Ascending aorta (tissue), 2 donors: Measurements from ENCODE around the gene CEP63. TPM values are rescaled to one million over a fixed set of nuclear protein-coding genes. Genes with fewer than 3 reads are reported as not detected.

Experiments
- DNase-seq, 2 donors: peaks; one replicate each; pipeline ENCODE4 v3.0.0-alpha.2; 2019; ENCODE audit warnings: low spot score in 2 of 2
- H3K27ac ChIP-seq, 2 donors: fragments of 200-600 bp; sonication (generic); one replicate each; pipeline ENCODE4 v1.5.1; 2016 to 2017; ENCODE audit warnings: mild to moderate bottlenecking in 1 of 2
- H3K27me3 ChIP-seq: fragments of 200-600 bp; sonication (generic); one replicate; pipeline ENCODE4 v1.5.1; 2017
- H3K36me3 ChIP-seq, 2 donors: fragments of 200-600 bp; sonication (generic); one replicate each; pipeline ENCODE4 v1.5.1; 2016
- H3K4me1 ChIP-seq, 2 donors: fragments of 200-600 bp; sonication (generic); one replicate each; pipeline ENCODE4 v1.5.1; 2016 to 2017; ENCODE audit warnings: mild to moderate bottlenecking in 1 of 2
- H3K4me3 ChIP-seq, 2 donors: fragments of 200-600 bp; sonication (generic); one replicate each; pipeline ENCODE4 v1.5.1; 2016 to 2017; ENCODE audit warnings: mild to moderate bottlenecking in 1 of 2
- H3K9me3 ChIP-seq, 2 donors: fragments of 200-600 bp; sonication (generic); one replicate each; pipeline ENCODE4 v1.5.1; 2016
- CTCF ChIP-seq, 3 experiments: fragments of 200-600 bp in 2 of 3; fragments of 450-650 bp in 1 of 3; sonication (generic) in 2 of 3; IDR thresholded peaks; one replicate each; pipeline ENCODE4 v1.5.1; 2016 to 2019; ENCODE audit warnings: antibody characterized with exemption in 3 of 3, mild to moderate bottlenecking in 1 of 3, moderate library complexity in 1 of 3
- intact Hi-C: fragments of 100-400 bp; cut with DNase I; formaldehyde crosslinking; loops from one replicate; pipeline ENCODE4 v1.15.1; 2023
- total RNA-seq: library from RNA; depleted of rRNA; stranded (reverse); fragments of >200 nt; gene quantifications from one replicate; pipeline ENCODE4 v1.1.0, GENCODE V29; 2016

Gene CEP63
- total RNA-seq, 1 donor from 2014 or later: 5.3 TPM

GRCh38 chr3:134545818-134546217 lies 60.0 kb downstream of the CEP63 start:
- TF ChIP-seq CTCF (IDR thresholded peaks at IDR 0.05): no peak
- Histone ChIP-seq H3K36me3 (peaks cover 29 to 55% of the 10 kb centered on the region in 2 donors), H3K4me3 (no peak overlapping the region), H3K4me1 (no peaks in the 10 kb centered on the region), H3K27me3 (no peaks in the 10 kb centered on the region), H3K27ac (no peak overlapping the region), H3K9me3 (no peaks in the 10 kb centered on the region)
- intact Hi-C loops: no loop called here
- DNase-seq: no peak

- H3K9me3 ChIP-seq: no peaks in the 10 kb centered on the region
- H3K27me3 ChIP-seq: no peaks in the 10 kb centered on the region
- no peak for DNase-seq
- intact Hi-C loops: no loop called here
- no peak for TF ChIP-seq CTCF (IDR thresholded peaks at IDR 0.05)
- no peak overlapping the region for H3K27ac ChIP-seq
- no peak overlapping the region for H3K4me3 ChIP-seq
- H3K4me1 ChIP-seq: no peaks in the 10 kb centered on the region
- peaks cover 23 to 53% of the 10 kb centered on the region in 2 donors for H3K36me3 ChIP-seq
Measured at GRCh38 chr3:134552784-134553183, 66.9 kb downstream of the CEP63 start.

GRCh38 chr3:134559591-134559990 lies 73.7 kb downstream of the CEP63 start:
- no peak for DNase-seq
- H3K36me3 ChIP-seq: peaks cover 16 to 41% of the 10 kb centered on the region in 2 donors
- H3K4me3 ChIP-seq: no peak overlapping the region
- H3K27ac ChIP-seq: no peak overlapping the region
- H3K27me3 ChIP-seq: no peaks in the 10 kb centered on the region
- H3K4me1 ChIP-seq: no peaks in the 10 kb centered on the region
- TF ChIP-seq CTCF (IDR thresholded peaks at IDR 0.05): no peak
- intact Hi-C loops: no loop called here
- no peaks in the 10 kb centered on the region for H3K9me3 ChIP-seq

- no peak for TF ChIP-seq CTCF (IDR thresholded peaks at IDR 0.05)
- no peaks in the 10 kb centered on the region for H3K4me1 ChIP-seq
- peaks cover 16 to 41% of the 10 kb centered on the region in 2 donors for H3K36me3 ChIP-seq
- H3K27ac ChIP-seq: no peak overlapping the region
- H3K4me3 ChIP-seq: no peak overlapping the region
- DNase-seq: no peak
- no peaks in the 10 kb centered on the region for H3K27me3 ChIP-seq
- H3K9me3 ChIP-seq: no peaks in the 10 kb centered on the region
- intact Hi-C loops: no loop called here
Measured at GRCh38 chr3:134562055-134562454, 76.2 kb downstream of the CEP63 start.

- intact Hi-C loops: no loop called here
- H3K36me3 ChIP-seq: peaks cover 9 to 38% of the 10 kb centered on the region in 2 donors
- no peak for TF ChIP-seq CTCF (IDR thresholded peaks at IDR 0.05)
Measured at GRCh38 chr3:134563601-134564000, 77.7 kb downstream of the CEP63 start.

GRCh38 chr3:134564991-134565390 lies 79.1 kb downstream of the CEP63 start:
- intact Hi-C loops: no loop called here
- Histone ChIP-seq H3K4me3 (no peak overlapping the region), H3K9me3 (no peaks in the 10 kb centered on the region), H3K4me1 (no peaks in the 10 kb centered on the region), H3K36me3 (peaks cover 7 to 28% of the 10 kb centered on the region in 2 donors), H3K27me3 (no peaks in the 10 kb centered on the region), H3K27ac (no peak overlapping the region)
- no peak for TF ChIP-seq CTCF (IDR thresholded peaks at IDR 0.05)
- DNase-seq: no peak

More at GRCh38 chr3:134563601-134564000, 77.7 kb downstream of the CEP63 start:
- no peak overlapping the region for H3K27ac ChIP-seq
- no peak overlapping the region for H3K4me3 ChIP-seq
- H3K4me1 ChIP-seq: no peaks in the 10 kb centered on the region
- H3K9me3 ChIP-seq: no peaks in the 10 kb centered on the region
- no peak for DNase-seq
- H3K27me3 ChIP-seq: no peaks in the 10 kb centered on the region
